Body of pancreas (tissue), 4 donors: Measurements from ENCODE around the gene UBXN6. TPM values are rescaled to one million over a fixed set of nuclear protein-coding genes. Genes with fewer than 3 reads are reported as not detected.

ENCODE experiments used
- ATAC-seq: fragments of 150-250 bp; one replicate; pipeline ENCODE4 v1.9.1; 2016
- DNase-seq, 4 donors: peaks; one replicate each; pipeline ENCODE4 v3.0.0-alpha.2; 2019
- H3K27ac ChIP-seq, 4 donors: fragments of 200-600 bp; sonication (generic); 1 replicate in 3 of 4; 2 replicates in 1 of 4; pipeline versions ENCODE4 v1.5.1 to v1.6.1; 2016 to 2019; ENCODE audit warnings: mild to moderate bottlenecking in 1 of 4, mixed read lengths in 1 of 4, moderate library complexity in 1 of 4
- H3K27me3 ChIP-seq, 2 donors: fragments of 200-600 bp; sonication (generic); one replicate each; pipeline ENCODE4 v1.6.0; 2016; ENCODE audit warnings: mild to moderate bottlenecking in 1 of 2
- H3K36me3 ChIP-seq, 2 donors: fragments of 200-600 bp; sonication (generic); replicated peaks in 1 of 2; 2 replicates each; pipeline ENCODE4 v1.5.1; 2016; ENCODE audit warnings: low read depth in 2 of 2; ENCODE audit not compliant: insufficient read depth in 1 of 2
- H3K4me1 ChIP-seq: fragments of 200-600 bp; sonication (generic); one replicate; pipeline ENCODE4 v1.6.0; 2016
- H3K4me3 ChIP-seq, 2 donors: fragments of 200-600 bp; sonication (generic); 1 replicate in 1 of 2; 2 replicates in 1 of 2; pipeline ENCODE4 v1.5.1; 2016 to 2019
- H3K9me3 ChIP-seq, 3 donors: fragments of 200-600 bp; sonication (generic); 1 replicate in 2 of 3; 2 replicates in 1 of 3; pipeline ENCODE4 v1.5.1; 2016
- POLR2A ChIP-seq, 3 donors: fragments of 450-650 bp; IDR thresholded peaks; one replicate each; pipeline ENCODE4 v1.6.1; 2016; ENCODE audit warnings: antibody characterized with exemption in 3 of 3, mild to moderate bottlenecking in 2 of 3
- WGBS, 2 donors: methylation state at CpG; one replicate each; pipeline ENCODE4 v1.1.5; 2017; 5-methylcytosine and 5-hydroxymethylcytosine counted together
- intact Hi-C: fragments of 100-400 bp; cut with DNase I; formaldehyde crosslinking; loops from one replicate; pipeline ENCODE4 v1.15.1; 2023
- total RNA-seq, 2 donors: library from RNA; depleted of rRNA; stranded (reverse); fragments of >200 nt; gene quantifications; one replicate each; pipeline ENCODE4 v1.1.0, GENCODE V29; 2016
- TF ChIP-seq, protein P1 (sequence below), 7 experiments: fragments of 450-650 bp in 4 of 7; fragments of 200-600 bp in 3 of 7; sonication (generic) in 3 of 7; IDR thresholded peaks; one replicate each; pipeline ENCODE4 v1.5.1; 2016 to 2019; ENCODE audit warnings: antibody characterized with exemption in 7 of 7

Gene UBXN6
- total RNA-seq, 2 donors from 2014 or later = 64.6 to 107 TPM

DNA sequence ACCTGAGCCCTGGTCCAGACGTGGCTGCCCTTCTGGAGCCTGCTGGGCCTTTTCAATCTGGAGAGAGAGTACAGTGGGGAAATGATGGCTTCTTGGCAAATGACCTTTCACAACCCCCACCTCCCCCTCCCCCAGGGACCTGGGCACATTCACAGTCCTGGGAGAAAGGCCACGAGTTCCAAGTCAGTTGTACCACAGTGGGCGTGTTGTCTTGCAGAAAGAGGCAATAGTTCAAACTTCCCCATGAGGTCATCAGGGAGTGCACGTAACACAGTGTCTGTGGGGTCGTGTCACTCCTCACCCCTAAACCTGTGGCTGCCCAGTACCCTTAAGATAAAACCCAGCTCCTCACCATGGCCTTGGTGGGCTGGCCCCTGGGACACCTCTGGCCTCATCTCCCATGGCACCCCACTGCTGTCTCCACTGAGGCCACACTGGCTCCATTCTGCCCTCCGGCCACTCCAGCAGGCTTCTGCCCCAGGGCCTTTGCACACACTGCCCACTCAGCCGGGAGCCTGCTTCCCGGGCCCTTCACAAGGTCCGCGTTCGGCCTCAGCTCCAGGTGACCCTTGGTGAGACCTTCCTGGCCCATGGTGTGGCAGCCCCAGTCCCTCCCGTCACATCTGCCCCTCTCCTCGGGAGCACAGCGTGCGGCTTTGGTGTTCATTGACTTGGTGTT lies 47.4 kb upstream of the UBXN6 start:
- Histone ChIP-seq H3K4me1 (no peaks in the 10 kb centered on the region), H3K27me3 (no peaks in the 10 kb centered on the region), H3K4me3 (no peak overlapping the region), H3K36me3 (peaks cover 0 to 2% of the 10 kb centered on the region in 2 donors), H3K9me3 (no peaks in the 10 kb centered on the region), H3K27ac (no peak overlapping the region)
- TF ChIP-seq, protein P1, sequence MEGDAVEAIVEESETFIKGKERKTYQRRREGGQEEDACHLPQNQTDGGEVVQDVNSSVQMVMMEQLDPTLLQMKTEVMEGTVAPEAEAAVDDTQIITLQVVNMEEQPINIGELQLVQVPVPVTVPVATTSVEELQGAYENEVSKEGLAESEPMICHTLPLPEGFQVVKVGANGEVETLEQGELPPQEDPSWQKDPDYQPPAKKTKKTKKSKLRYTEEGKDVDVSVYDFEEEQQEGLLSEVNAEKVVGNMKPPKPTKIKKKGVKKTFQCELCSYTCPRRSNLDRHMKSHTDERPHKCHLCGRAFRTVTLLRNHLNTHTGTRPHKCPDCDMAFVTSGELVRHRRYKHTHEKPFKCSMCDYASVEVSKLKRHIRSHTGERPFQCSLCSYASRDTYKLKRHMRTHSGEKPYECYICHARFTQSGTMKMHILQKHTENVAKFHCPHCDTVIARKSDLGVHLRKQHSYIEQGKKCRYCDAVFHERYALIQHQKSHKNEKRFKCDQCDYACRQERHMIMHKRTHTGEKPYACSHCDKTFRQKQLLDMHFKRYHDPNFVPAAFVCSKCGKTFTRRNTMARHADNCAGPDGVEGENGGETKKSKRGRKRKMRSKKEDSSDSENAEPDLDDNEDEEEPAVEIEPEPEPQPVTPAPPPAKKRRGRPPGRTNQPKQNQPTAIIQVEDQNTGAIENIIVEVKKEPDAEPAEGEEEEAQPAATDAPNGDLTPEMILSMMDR (IDR thresholded peaks at IDR 0.05) = no peak
- no peak for TF ChIP-seq POLR2A (IDR thresholded peaks at IDR 0.05)
- DNase-seq (no peak), ATAC-seq (no peak)
- intact Hi-C loops = no loop called here
- WGBS, 2 donors = 83 to 96% methylated on average over 8 to 15 of the region's 15 CpGs

DNA sequence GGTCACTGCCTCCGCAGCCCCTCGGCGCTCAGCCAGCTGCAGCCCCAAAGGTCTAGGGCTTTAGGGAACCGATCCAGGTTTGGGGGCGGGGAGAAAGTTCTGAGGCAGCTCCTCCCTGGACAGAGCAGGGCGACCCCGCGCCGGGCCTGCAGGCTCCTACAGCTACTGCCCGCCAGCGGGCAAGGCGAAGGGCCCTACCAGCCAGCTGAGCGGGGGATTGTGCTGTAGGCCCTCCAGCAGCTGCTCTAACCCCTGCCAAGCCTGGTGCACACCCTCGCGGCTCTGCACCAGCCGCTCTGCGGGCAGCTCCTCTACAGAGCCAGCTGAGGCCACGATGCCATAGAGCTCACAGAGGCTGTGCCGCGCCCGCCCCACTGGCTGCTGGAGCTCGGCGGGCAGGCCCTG lies 46.7 kb upstream of the UBXN6 start:
- Histone ChIP-seq H3K4me1 (no peaks in the 10 kb centered on the region), H3K4me3 (no peak overlapping the region), H3K27me3 (no peaks in the 10 kb centered on the region), H3K9me3 (no peaks in the 10 kb centered on the region), H3K36me3 (peaks cover 0 to 2% of the 10 kb centered on the region in 2 donors), H3K27ac (no peak overlapping the region)
- intact Hi-C loops = no loop called here
- no peak for TF ChIP-seq POLR2A (IDR thresholded peaks at IDR 0.05)
- TF ChIP-seq, protein P1 (IDR thresholded peaks at IDR 0.05) = no peak
- WGBS, 2 donors = 90% methylated on average over 21 of the region's 23 CpGs; no CpG with 5 or more reads in 1 of the 2 donors
- DNase-seq (no peak), ATAC-seq (no peak)

DNA sequence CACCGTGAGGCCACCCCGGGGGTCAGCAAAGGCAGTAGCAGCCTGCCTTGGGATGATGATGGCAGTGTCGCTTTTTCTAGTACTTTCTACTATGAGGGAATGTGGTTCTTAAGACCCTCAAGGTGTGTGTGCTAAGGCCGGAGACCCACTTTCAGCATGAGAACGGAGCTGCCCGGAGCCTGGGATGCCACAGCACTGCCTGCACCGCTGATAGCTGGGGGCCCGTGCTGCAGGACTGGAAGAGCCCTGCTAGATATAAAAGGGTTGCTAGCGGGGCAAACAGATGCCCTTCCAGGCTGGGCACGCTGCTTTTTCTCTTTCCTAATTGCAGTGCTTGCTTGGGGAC lies 46.2 kb upstream of the UBXN6 start:
- ATAC-seq (no peak), DNase-seq (no peak)
- Histone ChIP-seq H3K4me3 (no peak overlapping the region), H3K27ac (no peak overlapping the region), H3K4me1 (no peaks in the 10 kb centered on the region), H3K36me3 (peaks cover 0 to 2% of the 10 kb centered on the region in 2 donors), H3K9me3 (no peaks in the 10 kb centered on the region), H3K27me3 (no peaks in the 10 kb centered on the region)
- WGBS, 2 donors = 90 to 95% methylated on average over 7 to 10 of the region's 10 CpGs
- intact Hi-C loops = no loop called here
- TF ChIP-seq, protein P1 (IDR thresholded peaks at IDR 0.05) = no peak
- TF ChIP-seq POLR2A (IDR thresholded peaks at IDR 0.05) = no peak

DNA sequence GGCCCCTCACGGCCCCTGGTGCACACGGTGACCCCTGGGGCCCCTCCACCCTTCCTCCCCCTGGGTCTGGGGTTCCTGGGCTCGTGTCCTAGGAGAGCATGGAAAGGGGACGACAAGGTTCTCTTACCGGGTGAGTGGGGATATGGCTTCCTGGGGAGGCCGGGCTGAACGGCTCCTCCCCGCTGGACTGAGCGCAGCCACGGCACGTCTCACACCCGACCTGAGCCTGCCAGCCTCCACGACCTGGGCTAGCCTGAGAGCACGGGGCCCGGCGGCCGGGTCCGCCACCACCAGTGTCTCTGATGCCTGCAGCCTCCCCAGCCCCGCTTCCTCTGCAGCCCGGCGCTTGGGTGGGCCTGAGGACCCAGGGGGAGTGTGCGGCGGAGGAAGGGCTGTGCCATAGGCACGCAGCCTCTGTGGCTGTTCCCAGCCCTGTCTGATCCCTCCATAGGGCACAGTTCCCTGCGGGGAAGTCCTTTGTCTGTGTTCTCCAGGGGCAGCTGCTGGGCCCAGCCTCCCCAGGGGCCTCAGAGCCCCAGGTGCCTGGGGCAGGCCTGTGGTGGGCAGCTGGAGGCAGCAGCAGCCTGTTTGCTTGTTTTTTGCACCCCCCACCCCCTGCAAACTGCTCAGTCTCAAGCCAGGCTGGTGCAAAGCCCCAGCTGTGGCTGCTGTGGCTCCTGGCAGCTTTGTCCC lies 45.7 kb upstream of the UBXN6 start:
- DNase-seq (no peak), ATAC-seq (no peak)
- H3K36me3 ChIP-seq = peaks cover 0 to 2% of the 10 kb centered on the region in 2 donors
- no peak for TF ChIP-seq POLR2A (IDR thresholded peaks at IDR 0.05)
- TF ChIP-seq, protein P1 (IDR thresholded peaks at IDR 0.05) = no peak
- H3K4me1 ChIP-seq = no peaks in the 10 kb centered on the region
- H3K4me3 ChIP-seq = no peak overlapping the region
- no peaks in the 10 kb centered on the region for H3K27me3 ChIP-seq
- H3K27ac ChIP-seq = no peak overlapping the region
- intact Hi-C loops = no loop called here
- WGBS, 2 donors = 74 to 91% methylated on average over 5 to 20 of the region's 25 CpGs
- no peaks in the 10 kb centered on the region for H3K9me3 ChIP-seq
